DMS79 (cell line): ENCODE results near the gene IWS1.
A peak's percentile ranks its signal among the peaks of the same experiment; 100 is the strongest.
"Not testable (repeated sequence)": the region's sequence is repeated elsewhere in the genome, so short reads cannot be mapped to it uniquely, and the experiment has no call there.

ENCODE experiments used
- DNase-seq: peaks from one replicate; lab custom pipeline; 2025; lab: John Stamatoyannopoulos, UW

The IWS1 gene

GRCh38 chr2:127526132-127527000 is at the start of gene IWS1:
Gene IWS1 (minus strand): TSS chr2:127526489. CDS start chr2:127526208, 281 bp downstream.
- DNase-seq, result peak; percentile 92

- no peak for DNase-seq
Observed at GRCh38 chr2:127575941-127576432, 49.7 kb upstream of the IWS1 start.

GRCh38 chr2:127575185-127575765 is 49.0 kb upstream of the IWS1 start:
- no peak for DNase-seq

GRCh38 chr2:127574656-127575055 is 48.4 kb upstream of the IWS1 start:
- no peak for DNase-seq

- no peak for DNase-seq
Observed at GRCh38 chr2:127573771-127574170, 47.5 kb upstream of the IWS1 start.

GRCh38 chr2:127573298-127573697 is 47.0 kb upstream of the IWS1 start:
- DNase-seq, result no peak

- no peak for DNase-seq
Observed at GRCh38 chr2:127572841-127573240, 46.6 kb upstream of the IWS1 start.

- not testable (repeated sequence) for DNase-seq
Observed at GRCh38 chr2:127572352-127572751, 46.1 kb upstream of the IWS1 start.

- DNase-seq, result no peak
Observed at GRCh38 chr2:127570282-127571250, 44.3 kb upstream of the IWS1 start.

- no peak for DNase-seq
Observed at GRCh38 chr2:127569666-127570065, 43.4 kb upstream of the IWS1 start.

- no peak for DNase-seq
Observed at GRCh38 chr2:127568128-127568527, 41.8 kb upstream of the IWS1 start.

GRCh38 chr2:127567351-127567854 is 41.1 kb upstream of the IWS1 start:
- no peak for DNase-seq

- DNase-seq, result no peak
Observed at GRCh38 chr2:127566576-127566975, 40.3 kb upstream of the IWS1 start.

- DNase-seq, result no peak
Observed at GRCh38 chr2:127566139-127566417, 39.8 kb upstream of the IWS1 start.

- DNase-seq, result no peak
Observed at GRCh38 chr2:127565261-127566138, 39.2 kb upstream of the IWS1 start.

- no peak for DNase-seq
Observed at GRCh38 chr2:127564429-127565260, 38.4 kb upstream of the IWS1 start.

GRCh38 chr2:127563458-127564428 is 37.5 kb upstream of the IWS1 start:
- DNase-seq, result no peak

- no peak for DNase-seq
Observed at GRCh38 chr2:127562936-127563335, 36.6 kb upstream of the IWS1 start.

- no peak for DNase-seq
Observed at GRCh38 chr2:127561371-127561770, 35.1 kb upstream of the IWS1 start.
